Skeletal muscle satellite cell (primary cell): ENCODE results near the gene LRRC15.

ENCODE experiments used
- H3K27me3 ChIP-seq: 2 replicates; pipeline ENCODE4 v1.7.0; 2013; ENCODE audit warnings: low read length; ENCODE audit not compliant: control insufficient read depth, insufficient read depth
- H3K36me3 ChIP-seq: 2 replicates; pipeline ENCODE4 v1.7.0; 2013; ENCODE audit warnings: mild to moderate bottlenecking, control low read depth, low read length; ENCODE audit not compliant: insufficient read depth
- H3K4me1 ChIP-seq: 2 replicates; pipeline ENCODE4 v1.7.0; 2013; ENCODE audit warnings: low read length; ENCODE audit not compliant: control insufficient read depth, insufficient read depth
- H3K4me2 ChIP-seq: 2 replicates; pipeline ENCODE4 v1.7.0; 2013; ENCODE audit warnings: mild to moderate bottlenecking, low read length
- H3K4me3 ChIP-seq: 2 replicates; pipeline ENCODE4 v1.7.0; 2013; ENCODE audit warnings: low read length
- H3K9ac ChIP-seq: 2 replicates; pipeline ENCODE4 v1.7.0; 2013; ENCODE audit warnings: mild to moderate bottlenecking, low read depth, low read length, moderate library complexity
- H3K9me3 ChIP-seq: replicated peaks from 2 replicates; pipeline ENCODE4 v1.7.0; 2013; ENCODE audit warnings: mild to moderate bottlenecking, control low read depth, low read length

LRRC15 gene

GRCh38 chr3:194384569-194385001, 15.0 kb upstream of the LRRC15 start:
- Histone ChIP-seq H3K27me3 (peaks cover 71% of the 10 kb centered on the region), H3K36me3 (no peaks in the 10 kb centered on the region), H3K9ac (no peak overlapping the region), H3K4me2 (no peak overlapping the region), H3K9me3 (no peaks in the 10 kb centered on the region), H3K4me1 (no peaks in the 10 kb centered on the region), H3K4me3 (no peak overlapping the region)

DNA sequence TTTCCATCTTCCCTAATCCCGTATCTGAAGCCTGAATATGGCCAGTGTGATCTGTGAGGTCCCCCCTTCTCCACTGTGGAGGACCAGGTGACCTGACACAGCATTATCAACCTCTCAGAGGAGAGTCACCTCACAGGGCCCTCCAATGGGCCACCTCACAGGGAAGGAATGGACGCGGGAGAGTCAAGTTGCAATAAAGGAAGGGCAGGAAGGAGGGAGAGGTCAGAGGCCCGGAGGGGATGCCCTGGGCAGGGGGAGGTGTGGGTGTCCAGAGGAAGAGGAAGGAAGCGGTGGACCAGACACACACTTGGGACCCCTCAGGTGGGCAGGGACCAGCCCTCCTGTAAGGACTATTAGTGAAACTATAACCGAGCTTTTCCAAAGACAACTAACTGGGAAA, 14.6 kb upstream of the LRRC15 start:
- Histone ChIP-seq H3K4me1 (no peaks in the 10 kb centered on the region), H3K4me3 (no peak overlapping the region), H3K36me3 (no peaks in the 10 kb centered on the region), H3K9ac (no peak overlapping the region), H3K27me3 (peaks cover 71% of the 10 kb centered on the region), H3K9me3 (no peaks in the 10 kb centered on the region), H3K4me2 (no peak overlapping the region)

- Histone ChIP-seq H3K9me3 (no peaks in the 10 kb centered on the region), H3K9ac (no peak overlapping the region), H3K27me3 (peaks cover 78% of the 10 kb centered on the region), H3K4me2 (no peak overlapping the region), H3K36me3 (no peaks in the 10 kb centered on the region), H3K4me1 (no peaks in the 10 kb centered on the region), H3K4me3 (no peak overlapping the region)
Measured at GRCh38 chr3:194383276-194383940, 13.9 kb upstream of the LRRC15 start.

DNA sequence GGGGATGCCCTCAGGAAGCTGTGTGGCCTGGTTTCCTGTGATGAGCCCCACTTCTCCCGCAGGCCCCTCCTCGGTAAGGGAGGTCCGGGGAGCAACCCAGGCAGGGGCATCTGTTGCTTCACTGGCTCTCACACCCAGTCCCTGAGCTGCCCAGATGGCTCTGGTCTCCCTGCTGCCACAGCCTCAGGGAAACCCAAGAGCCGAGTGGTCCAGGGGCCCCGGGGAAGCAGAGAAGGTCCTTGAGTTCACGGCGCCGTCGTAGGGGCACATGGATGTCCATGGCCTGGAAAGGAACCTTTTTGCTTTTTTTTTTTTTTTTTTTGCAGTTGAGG, 13.3 kb upstream of the LRRC15 start:
- no peak overlapping the region for H3K9ac ChIP-seq
- H3K4me1 ChIP-seq, result no peaks in the 10 kb centered on the region
- no peak overlapping the region for H3K4me2 ChIP-seq
- peaks cover 79% of the 10 kb centered on the region for H3K27me3 ChIP-seq
- no peaks in the 10 kb centered on the region for H3K9me3 ChIP-seq
- no peak overlapping the region for H3K4me3 ChIP-seq
- no peaks in the 10 kb centered on the region for H3K36me3 ChIP-seq

DNA sequence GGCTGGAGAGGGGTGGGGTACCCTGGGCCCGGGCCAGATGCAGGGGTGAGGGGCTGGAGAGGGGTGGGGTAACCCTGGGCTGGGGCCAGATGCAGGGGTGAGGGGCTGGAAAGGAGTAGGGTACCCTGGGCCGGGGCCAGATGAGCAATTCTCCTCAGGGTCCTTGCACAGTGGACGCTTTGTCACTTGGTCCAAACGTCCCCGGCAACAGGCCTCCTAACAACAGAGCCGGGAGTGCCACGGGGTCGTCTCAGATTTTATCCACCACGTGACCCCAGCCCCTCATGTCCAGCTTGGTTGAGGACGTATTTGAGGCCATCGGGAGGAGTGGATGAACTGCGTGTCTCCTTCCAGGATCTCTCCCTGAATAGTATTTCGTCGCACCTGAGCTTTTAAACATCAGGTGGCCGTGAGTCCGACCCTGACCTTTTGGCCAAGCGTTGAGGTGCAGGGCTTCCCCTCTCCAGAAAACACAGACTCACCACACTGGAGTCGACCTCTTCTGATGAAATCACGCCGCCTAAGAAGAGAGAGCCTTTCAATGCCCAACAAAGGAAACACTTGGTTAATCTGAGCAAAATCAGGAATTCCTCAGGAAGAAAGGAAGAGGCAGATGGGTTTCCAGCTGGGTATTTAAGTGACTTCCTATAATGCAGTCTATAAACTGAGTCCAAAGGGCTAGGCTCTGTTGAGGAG, 12.8 kb upstream of the LRRC15 start:
- Histone ChIP-seq H3K9me3 (no peaks in the 10 kb centered on the region), H3K4me2 (no peak overlapping the region), H3K27me3 (peaks cover 83% of the 10 kb centered on the region), H3K4me1 (no peaks in the 10 kb centered on the region), H3K4me3 (no peak overlapping the region), H3K36me3 (no peaks in the 10 kb centered on the region), H3K9ac (no peak overlapping the region)

GRCh38 chr3:194381460-194381875, 11.9 kb upstream of the LRRC15 start:
- no peaks in the 10 kb centered on the region for H3K9me3 ChIP-seq
- H3K36me3 ChIP-seq, result no peaks in the 10 kb centered on the region
- H3K4me1 ChIP-seq, result no peaks in the 10 kb centered on the region
- peaks cover 80% of the 10 kb centered on the region for H3K27me3 ChIP-seq
- H3K9ac ChIP-seq, result no peak overlapping the region
- peak overlapping the region; percentile 56 for H3K4me2 ChIP-seq
- H3K4me3 ChIP-seq, result no peak overlapping the region

DNA sequence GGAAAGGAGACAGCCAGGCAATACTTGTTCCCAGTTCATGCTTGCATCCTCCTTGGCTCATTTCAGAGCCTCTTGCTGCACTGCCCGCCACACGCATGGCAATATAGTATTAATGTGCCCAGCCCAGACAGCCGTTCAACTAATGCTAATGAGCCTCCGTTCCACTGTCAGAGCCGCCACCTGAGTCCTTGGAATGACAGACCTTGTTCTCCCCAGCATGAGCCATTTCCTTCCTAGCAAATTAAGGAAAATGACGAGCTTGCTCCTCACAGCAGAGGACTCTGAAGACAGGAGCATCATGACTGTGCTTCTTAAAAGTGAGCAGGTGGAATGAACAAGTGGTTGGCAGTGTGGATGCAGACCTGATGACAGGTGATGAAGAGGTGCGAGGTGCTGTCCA, 10.8 kb upstream of the LRRC15 start:
- no peaks in the 10 kb centered on the region for H3K4me1 ChIP-seq

GRCh38 chr3:194379651-194380050, 10.1 kb upstream of the LRRC15 start:
- Histone ChIP-seq H3K36me3 (no peaks in the 10 kb centered on the region), H3K4me2 (no peak overlapping the region), H3K27me3 (peaks cover 80% of the 10 kb centered on the region), H3K4me1 (no peaks in the 10 kb centered on the region), H3K9ac (no peak overlapping the region), H3K9me3 (no peaks in the 10 kb centered on the region), H3K4me3 (no peak overlapping the region)

More for the DNA sequence above, 10.8 kb upstream of the LRRC15 start:
- Histone ChIP-seq H3K27me3 (peaks cover 81% of the 10 kb centered on the region), H3K4me3 (no peak overlapping the region), H3K36me3 (no peaks in the 10 kb centered on the region), H3K4me2 (no peak overlapping the region), H3K9me3 (no peaks in the 10 kb centered on the region), H3K9ac (no peak overlapping the region)

- no peaks in the 10 kb centered on the region for H3K36me3 ChIP-seq
- no peaks in the 10 kb centered on the region for H3K9me3 ChIP-seq
- no peaks in the 10 kb centered on the region for H3K4me1 ChIP-seq
- no peak overlapping the region for H3K4me2 ChIP-seq
- H3K9ac ChIP-seq, result no peak overlapping the region
- H3K4me3 ChIP-seq, result no peak overlapping the region
- H3K27me3 ChIP-seq, result peaks cover 79% of the 10 kb centered on the region
Measured at GRCh38 chr3:194379231-194379630, 9.7 kb upstream of the LRRC15 start.

DNA sequence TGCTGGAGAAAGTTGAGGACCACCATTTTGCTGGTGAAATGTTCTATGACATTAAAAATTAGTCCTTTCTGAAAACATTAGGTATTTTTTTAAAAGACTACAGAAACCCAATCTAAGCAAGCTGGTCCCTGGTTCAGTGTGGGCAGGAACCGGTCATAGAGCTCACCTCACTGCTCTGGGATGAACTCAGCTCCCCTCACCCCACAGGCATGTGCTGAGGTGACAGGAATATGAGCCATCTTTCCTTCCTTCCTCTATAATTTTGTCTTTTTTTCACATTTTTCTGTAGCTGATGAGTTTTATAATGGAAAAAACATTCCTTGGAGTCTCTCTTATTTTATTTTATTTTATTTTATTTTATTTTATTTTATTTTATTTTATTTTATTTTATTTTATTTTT, 8.2 kb upstream of the LRRC15 start:
- H3K4me2 ChIP-seq, result no peak overlapping the region
- H3K9me3 ChIP-seq, result no peaks in the 10 kb centered on the region
- H3K36me3 ChIP-seq, result no peaks in the 10 kb centered on the region
- H3K4me3 ChIP-seq, result no peak overlapping the region
- no peak overlapping the region for H3K9ac ChIP-seq
- H3K4me1 ChIP-seq, result no peaks in the 10 kb centered on the region
- H3K27me3 ChIP-seq, result peaks cover 78% of the 10 kb centered on the region

GRCh38 chr3:194376241-194376560, 6.7 kb upstream of the LRRC15 start:
- H3K4me1 ChIP-seq, result no peaks in the 10 kb centered on the region
- no peaks in the 10 kb centered on the region for H3K9me3 ChIP-seq
- peaks cover 70% of the 10 kb centered on the region for H3K27me3 ChIP-seq
- no peak overlapping the region for H3K4me2 ChIP-seq
- H3K36me3 ChIP-seq, result no peaks in the 10 kb centered on the region
- H3K4me3 ChIP-seq, result no peak overlapping the region
- no peak overlapping the region for H3K9ac ChIP-seq
